Heart left ventricle (tissue), 16 donors: Measurements from ENCODE around the gene SLC10A7. TPM values are rescaled to one million over a fixed set of nuclear protein-coding genes. Genes with fewer than 3 reads are reported as not detected.

Experiments
- ATAC-seq, 4 donors: fragments of 200-7000 bp; cut with Tn5 transposase; one replicate each; pipeline ENCODE4 v1.9.1; 2020 to 2022; ENCODE audit warnings: moderate library complexity in 4 of 4, mild to moderate bottlenecking in 3 of 4, moderate number of reproducible peaks in 1 of 4
- DNase-seq, 5 donors: peaks; one replicate each; pipeline ENCODE4 v3.0.0-alpha.2; 2020
- H3K27ac ChIP-seq, 12 donors: fragments of 200-600 bp; sonication (generic) in 4 of 12; one replicate each; pipeline versions ENCODE4 v1.5.0 to v1.8.0; 2016 to 2022; ENCODE audit warnings: mild to moderate bottlenecking in 2 of 12
- H3K27me3 ChIP-seq, 9 donors: fragments of 200-600 bp; sonication (generic) in 2 of 9; one replicate each; pipeline versions ENCODE4 v1.5.1 to v1.8.0; 2016 to 2022; ENCODE audit warnings: mild to moderate bottlenecking in 3 of 9
- H3K36me3 ChIP-seq, 9 donors: fragments of 200-600 bp; sonication (generic) in 2 of 9; one replicate each; pipeline versions ENCODE4 v1.5.0 to v1.8.0; 2018 to 2022; ENCODE audit warnings: mild to moderate bottlenecking in 2 of 9
- H3K4me1 ChIP-seq, 12 donors: fragments of 200-600 bp; sonication (generic) in 4 of 12; one replicate each; pipeline versions ENCODE4 v1.5.0 to v1.8.0; 2016 to 2022; ENCODE audit warnings: mild to moderate bottlenecking in 3 of 12
- H3K4me3 ChIP-seq, 12 donors: fragments of 200-600 bp; sonication (generic) in 4 of 12; one replicate each; pipeline versions ENCODE4 v1.5.0 to v1.8.0; 2017 to 2022; ENCODE audit warnings: mild to moderate bottlenecking in 9 of 12, moderate library complexity in 4 of 12
- H3K9me3 ChIP-seq, 12 donors: fragments of 200-600 bp; sonication (generic) in 4 of 12; one replicate each; pipeline versions ENCODE4 v1.5.0 to v1.8.0; 2016 to 2022; ENCODE audit warnings: mild to moderate bottlenecking in 1 of 12
- CTCF ChIP-seq, 12 donors: fragments of 200-600 bp; sonication (generic) in 4 of 12; IDR thresholded peaks; one replicate each; pipeline versions ENCODE4 v1.5.0 to v1.8.0; 2018 to 2022; ENCODE audit warnings: antibody characterized with exemption in 12 of 12, mild to moderate bottlenecking in 5 of 12
- POLR2A ChIP-seq, 2 donors: fragments of 450-650 bp; IDR thresholded peaks; one replicate each; pipeline ENCODE4 v1.6.1; 2017; ENCODE audit warnings: antibody characterized with exemption in 2 of 2, mild to moderate bottlenecking in 2 of 2, moderate library complexity in 2 of 2
- WGBS, 4 donors: extraction: QIAGEN DNeasy Blood & Tissue Kit in 2 of 4; methylation state at CpG; one replicate each; pipeline versions ENCODE4 v1.1.5 to v1.1.7; 2013 to 2018; 5-methylcytosine and 5-hydroxymethylcytosine counted together
- intact Hi-C, 10 donors: fragments of 100-400 bp; cut with DNase I; formaldehyde crosslinking; loops; one replicate each; pipeline versions ENCODE4 v1.11.1 to v1.14.2; 2022
- polyA plus RNA-seq, 2 donors: library from polyadenylated mRNA; stranded (reverse); fragments of 200-250 nt; gene quantifications; one replicate each; pipeline ENCODE4 v1.2.3, GENCODE V29; 2013
- total RNA-seq, 9 donors: library from RNA; depleted of rRNA in 2 of 9; stranded (reverse); fragments of >200 nt in 2 of 9; fragmentation: NEBNext Ultra II Directional in 3 of 9; extraction: Animal tissue kit (Norgen Biotek cat#: 25700) in 3 of 9; gene quantifications; one replicate each; pipeline versions ENCODE4 v1.1.0 to v1.2.4, GENCODE V29; 2016 to 2023
- donor health status: ischemic (EF 13 %, LVEDD 7.1; RV severe dilation, severe dysfunction).
- donor health status: healthy with polysubstance abuse.
- donor health status: DM: no; HTN: yes; CAD: no.
- donor health status: DM: no; HTN: no; CAD: no.
- donor health status: ischemic (EF 25% LVEDD 6.9; RV normal size, moderate dysfunction).
- donor health status: ischemic (EF 25% LVEDD 5.7; RV mildly dilated, moderate dysfunction).
- donor health status: healthy.
- donor health status: DM: yes; HTN: yes; CAD: no.
- donor health status: ischemic (EF 35%, LVEDD 5.7; RV mildly dilated, moderate dysfunction).
- donor health status: nonischemic (EF 11% LVEDD 7.7; RV severe dilation, severe dysfunction).
- donor health status: DM: yes; HTN: yes; CAD: no.
- donor health status: PGD.
- donor health status: ischemic (EF 29% LVEDD 5.4; RV normal size, mild dysfunction).
- donor health status: nonischemic (EF 23%, LVEDD 6.1; RV moderate dilation, normal function).

Gene SLC10A7
- total and polyA plus RNA-seq, 11 donors, result 1.2 to 8.7 (median 3.1) TPM

- intact Hi-C loops, result loop anchor here in 2 of 10 donors (5.0 kb wide), 2 partner anchors 81 to 91 kb away; no protein-coding TSS in a partner anchor
- Histone ChIP-seq H3K36me3 (no peaks in the 10 kb centered on the region), H3K27ac (peak overlapping the region in 1 of 12 donors; percentile 1), H3K9me3 (no peaks in the 10 kb centered on the region), H3K4me3 (no peak overlapping the region), H3K27me3 (no peaks in the 10 kb centered on the region), H3K4me1 (peaks cover 0 to 40% (median 19%) of the 10 kb centered on the region in 12 donors)
- DNase-seq (no peak), ATAC-seq (no peak)
- no peak for TF ChIP-seq POLR2A (IDR thresholded peaks at IDR 0.05)
- TF ChIP-seq CTCF (IDR thresholded peaks at IDR 0.05), result no peak
- 88 to 93% (median 90%) methylated on average over 6 of the region's 6 CpGs for WGBS, 4 donors
Observed at GRCh38 chr4:146246381-146246780, 275.4 kb downstream of the SLC10A7 start.

GRCh38 chr4:146245850-146246249, 275.9 kb downstream of the SLC10A7 start:
- TF ChIP-seq POLR2A (IDR thresholded peaks at IDR 0.05) (no peak), CTCF (IDR thresholded peaks at IDR 0.05) (no peak)
- ATAC-seq (no peak), DNase-seq (peak in 1 of 5 donors; percentile 43)
- Histone ChIP-seq H3K9me3 (no peaks in the 10 kb centered on the region), H3K27ac (peak overlapping the region in 1 of 12 donors; percentile 1), H3K36me3 (no peaks in the 10 kb centered on the region), H3K4me1 (peaks cover 0 to 45% (median 22%) of the 10 kb centered on the region in 12 donors), H3K27me3 (no peaks in the 10 kb centered on the region), H3K4me3 (no peak overlapping the region)
- WGBS, 4 donors, result 47 to 72% (median 64%) methylated on average over 4 of the region's 4 CpGs
- intact Hi-C loops, result loop anchor here in 2 of 10 donors (5.0 kb wide), 2 partner anchors 81 to 91 kb away; no protein-coding TSS in a partner anchor

GRCh38 chr4:146245246-146245645, 276.5 kb downstream of the SLC10A7 start:
- TF ChIP-seq CTCF (IDR thresholded peaks at IDR 0.05), result no peak
- TF ChIP-seq POLR2A (IDR thresholded peaks at IDR 0.05), result no peak
- Histone ChIP-seq H3K4me3 (no peak overlapping the region), H3K27me3 (no peaks in the 10 kb centered on the region), H3K9me3 (no peaks in the 10 kb centered on the region), H3K27ac (no peak overlapping the region), H3K36me3 (no peaks in the 10 kb centered on the region), H3K4me1 (peaks cover 0 to 50% (median 24%) of the 10 kb centered on the region in 12 donors)
- intact Hi-C loops, result loop anchor here in 2 of 10 donors (5.0 kb wide), 2 partner anchors 82 to 92 kb away; no protein-coding TSS in a partner anchor
- 62 to 78% (median 71%) methylated on average over 1 to 3 of the region's 3 CpGs for WGBS, 4 donors
- DNase-seq (no peak), ATAC-seq (no peak)

GRCh38 chr4:146244496-146244895, 277.2 kb downstream of the SLC10A7 start:
- Histone ChIP-seq H3K27ac (no peak overlapping the region), H3K9me3 (peaks cover 0 to 1% (median 0%) of the 10 kb centered on the region in 12 donors), H3K27me3 (no peaks in the 10 kb centered on the region), H3K4me1 (peaks cover 0 to 50% (median 24%) of the 10 kb centered on the region in 12 donors), H3K36me3 (no peaks in the 10 kb centered on the region), H3K4me3 (no peak overlapping the region)
- 90 to 92% (median 91%) methylated on average over 9 of the region's 9 CpGs for WGBS, 4 donors
- no peak for DNase-seq
- intact Hi-C loops, result no loop called here
- ATAC-seq, result no peak
- no peak for TF ChIP-seq CTCF (IDR thresholded peaks at IDR 0.05)
- TF ChIP-seq POLR2A (IDR thresholded peaks at IDR 0.05), result no peak
